Tibial nerve (tissue), 4 donors: ENCODE measurements around the gene MOGAT1. TPM values are rescaled to one million over a fixed set of nuclear protein-coding genes. Genes with fewer than 3 reads are reported as not detected.

ENCODE experiments used
- DNase-seq, 2 donors: peaks; one replicate each; pipeline ENCODE4 v3.0.0-alpha.2; 2019; ENCODE audit warnings: low spot score in 2 of 2
- H3K27ac ChIP-seq, 4 donors: fragments of 200-600 bp; sonication (generic) in 3 of 4; one replicate each; pipeline ENCODE4 v1.5.1; 2017 to 2019; ENCODE audit warnings: mild to moderate bottlenecking in 1 of 4
- H3K27me3 ChIP-seq, 2 donors: fragments of 200-600 bp; sonication (generic) in 1 of 2; one replicate each; pipeline versions ENCODE4 v1.5.1 to v1.6.0; 2017 to 2019
- H3K36me3 ChIP-seq, 3 donors: fragments of 200-600 bp; sonication (generic); one replicate each; pipeline ENCODE4 v1.5.1; 2018 to 2019
- H3K4me1 ChIP-seq, 4 donors: fragments of 200-600 bp; sonication (generic) in 3 of 4; one replicate each; pipeline ENCODE4 v1.5.1; 2017 to 2019
- H3K4me3 ChIP-seq, 4 donors: fragments of 200-600 bp; sonication (generic) in 3 of 4; one replicate each; pipeline ENCODE4 v1.5.1; 2017 to 2019; ENCODE audit warnings: mild to moderate bottlenecking in 1 of 4, moderate library complexity in 1 of 4
- H3K9me3 ChIP-seq, 4 donors: fragments of 200-600 bp; sonication (generic) in 3 of 4; one replicate each; pipeline ENCODE4 v1.5.1; 2017 to 2019
- EP300 ChIP-seq, 2 donors: sonication (generic); formaldehyde crosslinking; IDR thresholded peaks; one replicate each; pipeline ENCODE4 v1.6.1; 2017; ENCODE audit warnings: antibody characterized with exemption in 2 of 2, mild to moderate bottlenecking in 1 of 2
- POLR2A ChIP-seq, 2 donors: fragments of 450-650 bp; IDR thresholded peaks; one replicate each; pipeline ENCODE4 v1.6.1; 2017; ENCODE audit warnings: antibody characterized with exemption in 2 of 2, mild to moderate bottlenecking in 2 of 2, moderate library complexity in 2 of 2
- WGBS, 2 donors: methylation state at CpG; one replicate each; pipeline ENCODE4 v1.1.5; 2018; 5-methylcytosine and 5-hydroxymethylcytosine counted together
- total RNA-seq, 4 donors: library from RNA; depleted of rRNA; stranded (reverse); fragments of >200 nt; gene quantifications; one replicate each; pipeline ENCODE4 v1.1.0, GENCODE V29; 2016
- TF ChIP-seq, protein P1 (sequence below), 5 experiments: fragments of 200-600 bp in 3 of 5; fragments of 450-650 bp in 2 of 5; sonication (generic) in 3 of 5; IDR thresholded peaks; one replicate each; pipeline ENCODE4 v1.5.1; 2016 to 2019; ENCODE audit warnings: antibody characterized with exemption in 5 of 5, mild to moderate bottlenecking in 3 of 5, moderate library complexity in 2 of 5

MOGAT1 gene
- total RNA-seq, 4 donors from 2014 or later: not detected

DNA sequence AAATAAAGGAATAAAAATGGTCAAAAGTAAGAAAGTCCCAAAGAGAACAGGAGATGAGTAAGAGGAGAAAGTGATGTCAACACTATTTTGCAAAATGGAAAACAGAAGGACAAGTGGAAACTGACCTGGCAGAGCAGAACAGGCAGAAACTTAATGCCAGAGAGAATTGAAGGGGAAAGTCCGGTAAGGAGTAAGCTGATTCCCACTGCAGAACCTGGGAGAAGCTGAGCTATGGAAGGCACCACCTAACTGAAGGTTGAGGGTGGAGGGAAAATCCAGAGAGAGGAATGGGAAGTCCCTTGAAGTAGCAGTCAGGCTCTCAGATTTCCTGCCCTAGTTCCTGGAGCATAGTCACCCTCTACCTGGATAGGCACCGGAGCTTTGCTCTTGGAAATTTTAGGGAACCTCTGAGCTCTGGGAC is 59.8 kb downstream of the MOGAT1 start:
- Histone ChIP-seq H3K27ac (peak overlapping the region in 1 of 4 donors; percentile 36), H3K4me1 (peaks cover 0 to 19% (median 0%) of the 10 kb centered on the region in 4 donors)

GRCh38 chr2:222732489-222733178 is 61.2 kb downstream of the MOGAT1 start:
- DNase-seq: no peak
- WGBS, 2 donors: 45 to 54% methylated on average over 4 of the region's 4 CpGs
- H3K9me3 ChIP-seq: no peaks in the 10 kb centered on the region
- TF ChIP-seq EP300 (IDR thresholded peaks at IDR 0.05): no peak
- no peaks in the 10 kb centered on the region for H3K27me3 ChIP-seq
- no peaks in the 10 kb centered on the region for H3K36me3 ChIP-seq
- H3K4me1 ChIP-seq: peaks cover 0 to 19% (median 0%) of the 10 kb centered on the region in 4 donors
- H3K4me3 ChIP-seq: no peak overlapping the region
- no peak overlapping the region for H3K27ac ChIP-seq

More for the DNA sequence above, 59.8 kb downstream of the MOGAT1 start:
- Histone ChIP-seq H3K4me3 (no peak overlapping the region), H3K36me3 (no peaks in the 10 kb centered on the region), H3K9me3 (no peaks in the 10 kb centered on the region), H3K27me3 (no peaks in the 10 kb centered on the region)
- TF ChIP-seq, protein P1, sequence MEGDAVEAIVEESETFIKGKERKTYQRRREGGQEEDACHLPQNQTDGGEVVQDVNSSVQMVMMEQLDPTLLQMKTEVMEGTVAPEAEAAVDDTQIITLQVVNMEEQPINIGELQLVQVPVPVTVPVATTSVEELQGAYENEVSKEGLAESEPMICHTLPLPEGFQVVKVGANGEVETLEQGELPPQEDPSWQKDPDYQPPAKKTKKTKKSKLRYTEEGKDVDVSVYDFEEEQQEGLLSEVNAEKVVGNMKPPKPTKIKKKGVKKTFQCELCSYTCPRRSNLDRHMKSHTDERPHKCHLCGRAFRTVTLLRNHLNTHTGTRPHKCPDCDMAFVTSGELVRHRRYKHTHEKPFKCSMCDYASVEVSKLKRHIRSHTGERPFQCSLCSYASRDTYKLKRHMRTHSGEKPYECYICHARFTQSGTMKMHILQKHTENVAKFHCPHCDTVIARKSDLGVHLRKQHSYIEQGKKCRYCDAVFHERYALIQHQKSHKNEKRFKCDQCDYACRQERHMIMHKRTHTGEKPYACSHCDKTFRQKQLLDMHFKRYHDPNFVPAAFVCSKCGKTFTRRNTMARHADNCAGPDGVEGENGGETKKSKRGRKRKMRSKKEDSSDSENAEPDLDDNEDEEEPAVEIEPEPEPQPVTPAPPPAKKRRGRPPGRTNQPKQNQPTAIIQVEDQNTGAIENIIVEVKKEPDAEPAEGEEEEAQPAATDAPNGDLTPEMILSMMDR (IDR thresholded peaks at IDR 0.05): no peak
- TF ChIP-seq EP300 (IDR thresholded peaks at IDR 0.05): no peak
- 75 to 79% methylated on average over 2 of the region's 2 CpGs for WGBS, 2 donors
- DNase-seq: no peak

GRCh38 chr2:222733470-222733845 is 62.0 kb downstream of the MOGAT1 start:
- TF ChIP-seq POLR2A (IDR thresholded peaks at IDR 0.05): no peak
- TF ChIP-seq, protein P1 (IDR thresholded peaks at IDR 0.05): no peak
- TF ChIP-seq EP300 (IDR thresholded peaks at IDR 0.05): no peak
- Histone ChIP-seq H3K4me3 (no peak overlapping the region), H3K4me1 (peaks cover 0 to 19% (median 0%) of the 10 kb centered on the region in 4 donors), H3K9me3 (no peaks in the 10 kb centered on the region), H3K27me3 (no peaks in the 10 kb centered on the region), H3K36me3 (no peaks in the 10 kb centered on the region), H3K27ac (no peak overlapping the region)
- 66 to 80% methylated on average over 3 of the region's 3 CpGs for WGBS, 2 donors
- DNase-seq: no peak

GRCh38 chr2:222733846-222734702 is 62.6 kb downstream of the MOGAT1 start:
- Histone ChIP-seq H3K27ac (peak overlapping the region in 1 of 4 donors; percentile 72), H3K4me1 (peaks cover 0 to 19% (median 0%) of the 10 kb centered on the region in 4 donors)

DNA sequence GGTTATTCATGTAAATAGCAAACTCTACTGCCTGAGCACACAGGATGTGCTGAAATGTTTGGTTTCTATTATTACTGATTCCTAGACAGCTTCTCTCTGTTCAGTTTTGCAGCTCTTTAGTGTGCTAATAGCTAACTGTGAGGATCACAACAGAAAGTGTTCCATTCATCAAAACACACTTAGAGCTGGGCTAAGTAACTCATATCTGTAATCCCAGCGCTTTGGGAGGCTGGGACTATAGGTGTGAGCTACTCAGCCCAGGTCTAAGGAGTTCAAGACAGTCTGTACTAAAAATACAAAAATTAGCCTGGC is 63.2 kb downstream of the MOGAT1 start:
- DNase-seq: no peak
- Histone ChIP-seq H3K27me3 (no peaks in the 10 kb centered on the region), H3K4me1 (peaks cover 0 to 19% (median 0%) of the 10 kb centered on the region in 4 donors), H3K27ac (peak overlapping the region in 1 of 4 donors; percentile 72), H3K36me3 (no peaks in the 10 kb centered on the region), H3K4me3 (no peak overlapping the region), H3K9me3 (no peaks in the 10 kb centered on the region)
- TF ChIP-seq EP300 (IDR thresholded peaks at IDR 0.05) (no peak), POLR2A (IDR thresholded peaks at IDR 0.05) (no peak)
- TF ChIP-seq, protein P1 (IDR thresholded peaks at IDR 0.05): no peak
- WGBS, 2 donors: 69 to 89% methylated on average over 1 of the region's 1 CpG

More at GRCh38 chr2:222733846-222734702, 62.6 kb downstream of the MOGAT1 start:
- H3K4me3 ChIP-seq: no peak overlapping the region
- no peaks in the 10 kb centered on the region for H3K36me3 ChIP-seq
- WGBS, 2 donors: 36 to 42% methylated on average over 10 of the region's 10 CpGs
- no peaks in the 10 kb centered on the region for H3K27me3 ChIP-seq
- DNase-seq: peak in 1 of 2 donors; percentile 18
- TF ChIP-seq POLR2A (IDR thresholded peaks at IDR 0.05) (no peak), EP300 (IDR thresholded peaks at IDR 0.05) (peak in 1 of 2 donors; percentile 80)
- no peaks in the 10 kb centered on the region for H3K9me3 ChIP-seq

DNA sequence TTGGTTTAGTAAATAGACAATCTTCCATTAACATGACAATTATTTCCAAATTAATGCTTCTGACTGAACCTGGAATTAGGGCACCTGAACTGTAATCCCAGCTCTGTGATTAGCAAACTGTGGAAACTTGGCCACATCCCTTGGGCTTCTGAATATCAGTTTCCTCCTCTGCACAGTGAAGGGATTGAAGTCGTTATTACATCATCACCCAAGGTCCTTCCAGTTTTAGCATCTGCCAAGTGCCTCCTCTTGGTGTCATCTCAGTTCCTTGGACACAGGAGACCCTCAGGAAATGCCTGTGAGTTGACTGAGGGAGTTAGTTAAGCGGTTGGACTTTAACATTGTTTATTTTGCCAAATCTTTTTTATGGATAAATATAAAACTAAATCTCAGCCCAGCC is 64.8 kb downstream of the MOGAT1 start:
- Histone ChIP-seq H3K4me3 (no peak overlapping the region), H3K27me3 (no peaks in the 10 kb centered on the region), H3K4me1 (peaks cover 0 to 19% (median 0%) of the 10 kb centered on the region in 4 donors), H3K9me3 (no peaks in the 10 kb centered on the region), H3K36me3 (no peaks in the 10 kb centered on the region), H3K27ac (no peak overlapping the region)
- TF ChIP-seq, protein P1 (IDR thresholded peaks at IDR 0.05): no peak
- no peak for TF ChIP-seq EP300 (IDR thresholded peaks at IDR 0.05)
- no peak for TF ChIP-seq POLR2A (IDR thresholded peaks at IDR 0.05)
- DNase-seq: no peak
- WGBS, 2 donors: 50 to 63% methylated on average over 2 of the region's 2 CpGs
